Activated naive CD4-positive, alpha-beta T cell treated with anti-CD3 and anti-CD28 coated beads for 36 hours (primary cell): ENCODE results near the gene PSMC5. TPM values are rescaled to one million over a fixed set of nuclear protein-coding genes. Genes with fewer than 3 reads are reported as not detected.

Experiments used
- CTCF ChIA-PET: fragments of 350-600 bp; sonication (Branson Sonifier 250); formaldehyde crosslinking; loops from one replicate; lab custom pipeline; 2021; ENCODE audit warnings: antibody characterized with exemption; lab: Charles Lee
- DNase-seq: peaks from one replicate; pipeline ENCODE4 v3.0.0-alpha.2; 2020
- H3K27ac Mint-ChIP-seq: one replicate; pipeline ENCODE4 v1.8.0; 2021; ENCODE audit warnings: mild to moderate bottlenecking, mixed read lengths
- H3K27me3 Mint-ChIP-seq: one replicate; pipeline ENCODE4 v1.8.0; 2021; ENCODE audit warnings: low read depth, mixed read lengths
- H3K36me3 Mint-ChIP-seq: one replicate; pipeline ENCODE4 v1.8.0; 2021; ENCODE audit warnings: low read depth, mixed read lengths
- H3K4me1 Mint-ChIP-seq: one replicate; pipeline ENCODE4 v1.8.0; 2021; ENCODE audit warnings: low read depth, mixed read lengths
- H3K4me3 Mint-ChIP-seq: one replicate; pipeline ENCODE4 v1.8.0; 2021; ENCODE audit warnings: mild to moderate bottlenecking, moderate library complexity, mixed read lengths
- H3K9me3 Mint-ChIP-seq: one replicate; pipeline ENCODE4 v1.8.0; 2021; ENCODE audit warnings: mixed read lengths
- intact Hi-C: fragments of 100-400 bp; cut with micrococcal nuclease; formaldehyde crosslinking; loops from one replicate; pipeline ENCODE4 v1.15.1; 2023
- total RNA-seq, 2 experiments: library from RNA; stranded (reverse); gene quantifications; one replicate each; pipeline ENCODE4 v1.2.3, GENCODE V29; 2021

Gene PSMC5
- total RNA-seq, 2 experiments from 2014 or later = 144 to 154 TPM

DNA sequence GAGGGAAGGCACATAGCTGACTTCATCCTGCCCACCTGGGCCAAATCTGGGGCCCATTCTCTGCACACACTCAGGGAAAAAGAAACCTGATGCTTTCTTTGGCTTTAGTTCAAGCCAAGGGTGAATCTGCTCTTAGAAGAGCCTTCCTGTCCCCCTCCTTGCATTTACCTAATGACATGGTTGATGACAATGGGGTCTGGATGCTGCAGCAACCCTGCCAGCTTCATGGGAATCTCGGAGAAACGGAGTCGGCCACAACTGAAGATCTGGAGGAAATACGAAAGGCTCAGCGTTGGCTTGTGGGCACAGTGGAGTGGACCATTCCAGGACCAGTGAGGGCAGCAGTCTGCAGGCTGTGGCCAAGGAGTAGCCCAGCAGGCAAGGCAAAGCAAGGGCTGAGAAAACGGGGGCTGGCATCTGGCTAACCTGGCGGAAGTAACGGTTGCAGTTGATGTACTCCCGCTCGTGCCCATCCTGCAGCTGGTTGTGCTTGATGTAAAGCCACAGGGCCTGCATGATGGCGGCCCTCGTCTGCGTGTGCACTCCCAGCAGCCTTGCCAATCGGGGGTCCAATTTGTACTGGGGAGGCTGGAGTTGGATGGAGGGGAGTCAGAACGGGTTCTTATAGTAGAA lies 6.6 kb downstream of the PSMC5 start:
- Mint-ChIP-seq H3K27ac (peak overlapping the region; percentile 70), H3K36me3 (peaks cover 46% of the 10 kb centered on the region), H3K27me3 (no peaks in the 10 kb centered on the region), H3K4me1 (peaks cover 55% of the 10 kb centered on the region), H3K4me3 (no peak overlapping the region), H3K9me3 (no peaks in the 10 kb centered on the region)
- no peak for DNase-seq
- CTCF ChIA-PET = interaction anchor here (0.5 to 1.9 kb wide), 10 partner anchors 8 to 655 kb away, joined by 3 to 14 read pairs (median 4); partner anchors contain the start of gene DDX42
- intact Hi-C loops = no loop called here

DNA sequence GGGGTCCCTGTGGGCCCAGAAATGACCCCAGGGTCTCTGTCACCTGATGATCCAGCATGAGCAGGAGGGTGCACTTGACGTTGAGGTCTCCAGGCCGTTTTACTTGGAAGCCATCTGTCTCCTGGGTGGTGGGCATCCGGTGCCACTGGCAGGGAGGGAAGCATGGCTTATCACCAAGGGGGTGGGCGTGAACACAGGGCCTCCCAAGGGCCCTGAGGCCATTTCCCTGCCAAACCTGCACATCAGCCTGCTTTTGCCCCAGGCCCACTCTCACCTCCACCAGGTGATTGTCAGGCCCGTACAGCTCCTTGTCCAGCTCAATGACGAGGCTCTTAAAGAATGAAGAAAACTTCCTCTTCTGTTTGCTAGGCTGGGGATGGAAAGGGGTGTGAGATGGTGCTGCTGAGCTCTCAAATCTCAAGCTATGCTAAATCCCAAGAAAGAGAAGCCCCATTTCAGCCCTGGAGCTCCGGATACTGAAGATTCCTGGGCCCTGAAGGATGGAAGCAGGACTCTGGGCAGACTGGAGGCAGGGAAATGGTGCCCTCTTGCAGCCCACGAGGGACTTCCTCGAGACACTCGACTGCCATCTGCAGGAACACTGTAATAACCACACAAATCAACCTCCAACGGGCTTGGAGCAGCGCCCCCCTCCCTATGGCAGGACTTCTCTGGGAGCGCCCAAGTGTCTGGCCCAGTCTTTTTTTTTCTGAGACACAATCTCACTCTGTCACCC lies 7.4 kb downstream of the PSMC5 start:
- intact Hi-C loops = loop anchor here (1.0 kb wide), 3 partner anchors 7 to 409 kb away; partner anchors contain the start of genes FTSJ3 and PSMC5
- peak; percentile 82 for DNase-seq
- Mint-ChIP-seq H3K27ac (peak overlapping the region; percentile 77), H3K4me3 (no peak overlapping the region), H3K27me3 (no peaks in the 10 kb centered on the region), H3K36me3 (peaks cover 39% of the 10 kb centered on the region), H3K4me1 (peaks cover 55% of the 10 kb centered on the region), H3K9me3 (no peaks in the 10 kb centered on the region)
- CTCF ChIA-PET = interaction anchor here (0.6 to 1.7 kb wide), 13 partner anchors 9 to 654 kb away, joined by 3 to 14 read pairs (median 3); partner anchors contain the start of gene DDX42

GRCh38 chr17:63835167-63835720 lies 8.0 kb downstream of the PSMC5 start:
- H3K4me1 Mint-ChIP-seq = peaks cover 49% of the 10 kb centered on the region
- H3K27me3 Mint-ChIP-seq = no peaks in the 10 kb centered on the region
- peaks cover 33% of the 10 kb centered on the region for H3K36me3 Mint-ChIP-seq
- peak overlapping the region; percentile 77 for H3K27ac Mint-ChIP-seq
- H3K4me3 Mint-ChIP-seq = no peak overlapping the region
- no peak for DNase-seq
- CTCF ChIA-PET = interaction anchor here (0.5 to 1.7 kb wide), 11 partner anchors 9 to 410 kb away, joined by 3 to 14 read pairs (median 3); partner anchors contain the start of gene DDX42
- no peaks in the 10 kb centered on the region for H3K9me3 Mint-ChIP-seq
- intact Hi-C loops = loop anchor here (1.0 kb wide), 3 partner anchors 8 to 410 kb away; partner anchors contain the start of genes FTSJ3 and PSMC5

DNA sequence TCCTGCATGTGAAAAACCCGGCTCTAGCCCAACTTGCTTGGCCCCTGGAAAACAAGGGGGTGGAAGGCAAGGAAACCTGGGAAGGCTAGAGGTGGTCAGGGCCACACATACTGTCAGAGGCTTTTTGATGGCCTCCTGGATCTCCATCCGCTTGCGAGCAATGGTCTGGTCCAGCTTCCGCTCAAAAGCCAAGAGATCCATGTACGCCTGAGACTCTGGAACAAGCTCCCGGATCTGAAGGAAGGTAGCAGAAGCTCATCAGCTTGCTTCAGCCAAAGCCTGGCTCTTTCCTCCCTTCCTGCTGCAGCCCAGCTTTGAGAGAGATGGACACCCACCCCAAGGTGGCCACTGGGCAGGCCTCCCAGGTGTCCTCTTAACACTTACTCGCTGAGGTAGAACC lies 9.6 kb downstream of the PSMC5 start:
- intact Hi-C loops = no loop called here
- CTCF ChIA-PET = interaction anchor here (3.2 to 4.5 kb wide), 2 partner anchors 8 to 11 kb away, joined by 13 to 29 read pairs; no protein-coding TSS in a partner anchor
- peaks cover 22% of the 10 kb centered on the region for H3K36me3 Mint-ChIP-seq
- no peak overlapping the region for H3K4me3 Mint-ChIP-seq
- H3K27ac Mint-ChIP-seq = no peak overlapping the region
- DNase-seq = no peak
- no peaks in the 10 kb centered on the region for H3K27me3 Mint-ChIP-seq
- H3K9me3 Mint-ChIP-seq = no peaks in the 10 kb centered on the region
- H3K4me1 Mint-ChIP-seq = peaks cover 46% of the 10 kb centered on the region

DNA sequence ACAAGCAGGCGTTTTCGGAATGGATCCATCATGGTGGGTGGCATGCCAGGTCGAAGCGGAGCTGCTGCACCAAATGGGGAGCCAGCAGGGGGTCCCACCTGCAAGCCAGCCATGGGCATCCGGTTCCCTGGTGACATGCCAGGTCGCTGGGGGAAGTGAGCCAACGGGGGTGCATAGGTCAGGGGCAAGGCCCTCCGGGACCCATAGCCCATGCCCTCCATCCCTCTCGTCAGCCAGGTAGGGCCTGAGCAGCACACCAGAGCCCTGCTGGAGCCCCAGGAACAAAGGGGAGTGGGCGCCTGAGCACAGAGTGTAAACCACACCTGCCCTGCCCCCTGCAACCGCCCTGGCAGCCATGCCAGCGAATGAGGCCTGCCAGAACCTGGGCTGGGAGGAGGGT lies 10.2 kb downstream of the PSMC5 start:
- Mint-ChIP-seq H3K27me3 (no peaks in the 10 kb centered on the region), H3K36me3 (peaks cover 16% of the 10 kb centered on the region), H3K9me3 (no peaks in the 10 kb centered on the region), H3K4me3 (no peak overlapping the region), H3K27ac (no peak overlapping the region), H3K4me1 (peaks cover 39% of the 10 kb centered on the region)
- intact Hi-C loops = no loop called here
- no peak for DNase-seq
- CTCF ChIA-PET = interaction anchor here (3.2 to 4.5 kb wide), 2 partner anchors 8 to 11 kb away, joined by 13 to 29 read pairs; no protein-coding TSS in a partner anchor

GRCh38 chr17:63837962-63838600 lies 10.8 kb downstream of the PSMC5 start:
- no peaks in the 10 kb centered on the region for H3K27me3 Mint-ChIP-seq
- intact Hi-C loops = no loop called here
- H3K4me3 Mint-ChIP-seq = no peak overlapping the region
- CTCF ChIA-PET = interaction anchor here (0.7 to 4.5 kb wide), 3 partner anchors 9 to 12 kb away, joined by 3 to 29 read pairs (median 13); no protein-coding TSS in a partner anchor
- H3K27ac Mint-ChIP-seq = peak overlapping the region; percentile 30
- H3K36me3 Mint-ChIP-seq = peaks cover 16% of the 10 kb centered on the region
- no peak for DNase-seq
- H3K9me3 Mint-ChIP-seq = no peaks in the 10 kb centered on the region
- H3K4me1 Mint-ChIP-seq = peaks cover 39% of the 10 kb centered on the region

DNA sequence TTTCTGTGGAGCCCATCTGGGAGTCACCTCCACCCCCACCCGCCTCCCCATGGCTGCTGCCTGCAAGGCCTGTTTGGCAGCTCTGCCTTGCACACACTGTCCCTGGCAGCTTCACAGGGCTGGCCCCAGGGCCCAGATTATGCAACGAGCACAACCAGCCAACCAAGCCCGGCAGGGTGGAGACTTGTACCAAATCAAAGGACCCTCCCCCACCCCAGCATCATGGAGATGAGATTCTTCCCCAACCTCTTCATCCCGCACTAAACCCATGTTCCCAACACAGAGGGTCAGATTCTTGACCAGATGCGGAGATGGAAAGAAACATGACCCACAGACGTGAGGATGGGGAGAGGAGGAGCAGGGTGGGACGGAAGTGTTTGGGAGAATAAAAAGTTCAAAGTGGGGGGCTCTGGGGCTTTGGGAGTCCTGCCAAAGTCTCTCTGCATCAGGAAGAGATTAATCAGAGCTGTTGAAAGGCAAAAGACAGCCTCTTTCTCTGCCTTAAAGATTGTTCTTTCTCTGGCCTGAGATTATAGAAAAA lies 11.5 kb downstream of the PSMC5 start:
- Mint-ChIP-seq H3K27ac (peak overlapping the region; percentile 46), H3K4me3 (no peak overlapping the region), H3K36me3 (peaks cover 12% of the 10 kb centered on the region), H3K9me3 (no peaks in the 10 kb centered on the region), H3K4me1 (peaks cover 40% of the 10 kb centered on the region), H3K27me3 (no peaks in the 10 kb centered on the region)
- no peak for DNase-seq
- CTCF ChIA-PET = interaction anchor here (0.7 to 4.5 kb wide), 3 partner anchors 10 to 12 kb away, joined by 3 to 29 read pairs (median 13); no protein-coding TSS in a partner anchor
- intact Hi-C loops = no loop called here

DNA sequence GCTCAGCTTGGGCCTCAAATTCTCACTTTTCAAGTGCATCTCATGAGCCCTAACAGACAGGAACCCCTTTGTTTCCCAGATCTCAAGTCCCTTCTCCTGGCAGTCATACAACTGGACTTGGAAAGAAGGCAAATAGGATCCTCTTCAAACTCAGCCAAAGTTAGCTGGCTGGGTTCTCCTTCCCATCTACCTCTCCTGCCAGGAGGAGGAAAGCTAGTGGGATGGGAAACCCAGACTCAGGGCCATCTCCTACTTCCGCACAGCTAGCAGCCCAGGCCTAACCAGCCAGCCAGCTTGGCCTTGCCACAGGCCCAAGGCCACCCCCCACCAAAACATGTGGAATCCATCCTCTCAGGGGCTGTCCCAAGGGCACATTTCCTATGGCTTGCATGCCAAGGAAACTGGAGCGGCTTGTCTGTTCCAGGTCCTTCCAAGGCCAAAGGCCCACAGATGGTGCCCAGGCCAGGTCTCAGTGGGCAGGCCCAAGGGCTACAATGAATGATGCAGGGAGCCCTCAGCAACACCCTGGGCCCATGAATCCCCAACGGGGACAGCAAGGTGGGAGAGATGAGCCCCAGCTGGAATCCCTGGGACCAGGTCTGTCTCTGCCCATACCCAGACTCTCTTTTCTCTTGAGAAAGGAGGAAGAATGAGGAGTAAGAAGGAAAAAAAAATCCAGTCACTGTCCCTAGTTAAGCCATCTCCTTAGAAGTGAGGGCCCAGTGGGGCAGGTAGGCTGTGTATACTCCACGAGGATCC lies 13.5 kb downstream of the PSMC5 start:
- CTCF ChIA-PET = interaction anchor here (0.9 to 4.5 kb wide), 4 partner anchors 8 to 229 kb away, joined by 3 to 29 read pairs (median 4); no protein-coding TSS in a partner anchor
- H3K9me3 Mint-ChIP-seq = no peaks in the 10 kb centered on the region
- peak overlapping the region; percentile 94 for H3K4me3 Mint-ChIP-seq
- H3K27ac Mint-ChIP-seq = peak overlapping the region; percentile 90
- H3K36me3 Mint-ChIP-seq = peaks cover 3% of the 10 kb centered on the region
- intact Hi-C loops = no loop called here
- H3K4me1 Mint-ChIP-seq = peaks cover 32% of the 10 kb centered on the region
- no peaks in the 10 kb centered on the region for H3K27me3 Mint-ChIP-seq
- no peak for DNase-seq

- intact Hi-C loops = loop anchor here (2.0 kb wide), 2 partner anchors 289 to 303 kb away; partner anchors contain the start of gene ERN1
- CTCF ChIA-PET = interaction anchor here (1.1 kb wide), 1 partner anchor 9 kb away, joined by 5 read pairs; no protein-coding TSS in a partner anchor
- Mint-ChIP-seq H3K27me3 (no peaks in the 10 kb centered on the region), H3K9me3 (no peaks in the 10 kb centered on the region), H3K36me3 (peaks cover 3% of the 10 kb centered on the region), H3K27ac (peak overlapping the region; percentile 90), H3K4me1 (peaks cover 32% of the 10 kb centered on the region), H3K4me3 (peak overlapping the region; percentile 94)
- peak; percentile 41 for DNase-seq
Observed at GRCh38 chr17:63841350-63842172, 14.3 kb downstream of the PSMC5 start.

GRCh38 chr17:63842173-63842539 lies 14.9 kb downstream of the PSMC5 start:
- peak overlapping the region; percentile 90 for H3K27ac Mint-ChIP-seq
- intact Hi-C loops = loop anchor here (2.0 kb wide), 2 partner anchors 289 to 303 kb away; partner anchors contain the start of gene ERN1
- peak; percentile 39 for DNase-seq
- H3K4me3 Mint-ChIP-seq = peak overlapping the region; percentile 94
- no peaks in the 10 kb centered on the region for H3K9me3 Mint-ChIP-seq
- H3K36me3 Mint-ChIP-seq = peaks cover 3% of the 10 kb centered on the region
- CTCF ChIA-PET = interaction anchor here (1.1 kb wide), 1 partner anchor 9 kb away, joined by 5 read pairs; no protein-coding TSS in a partner anchor
- H3K27me3 Mint-ChIP-seq = no peaks in the 10 kb centered on the region
- peaks cover 37% of the 10 kb centered on the region for H3K4me1 Mint-ChIP-seq
